Glutamatergic neuron (in vitro differentiated cells): ENCODE data around the gene USP5. TPM values are rescaled to one million over a fixed set of nuclear protein-coding genes. Genes with fewer than 3 reads are reported as not detected.
A peak's percentile ranks its signal among the peaks of the same experiment; 100 is the strongest.
"Not testable (repeated sequence)": the region's sequence is repeated elsewhere in the genome, so short reads cannot be mapped to it uniquely, and the experiment has no call there.

Experiments used
- DNase-seq: peaks from one replicate; pipeline ENCODE4 v3.0.0; 2022
- H3K27ac Mint-ChIP-seq: one replicate; pipeline ENCODE4 v1.8.0; 2020; ENCODE audit warnings: mild to moderate bottlenecking, mixed read lengths, inconsistent platforms; ENCODE audit not compliant: unreplicated experiment
- H3K27me3 Mint-ChIP-seq: one replicate; pipeline ENCODE4 v1.8.0; 2020; ENCODE audit warnings: mild to moderate bottlenecking, moderate library complexity, mixed read lengths, inconsistent platforms; ENCODE audit not compliant: unreplicated experiment
- H3K36me3 Mint-ChIP-seq: one replicate; pipeline ENCODE4 v1.8.0; 2020; ENCODE audit warnings: mild to moderate bottlenecking, mixed read lengths, inconsistent platforms; ENCODE audit not compliant: unreplicated experiment
- H3K4me1 Mint-ChIP-seq: one replicate; pipeline ENCODE4 v1.8.0; 2020; ENCODE audit warnings: mild to moderate bottlenecking, low read depth, mixed read lengths, inconsistent platforms; ENCODE audit not compliant: unreplicated experiment
- H3K4me3 Mint-ChIP-seq: one replicate; pipeline ENCODE4 v1.8.0; 2020; ENCODE audit warnings: mild to moderate bottlenecking, mixed read lengths, inconsistent platforms; ENCODE audit not compliant: unreplicated experiment
- H3K9me3 Mint-ChIP-seq: one replicate; pipeline ENCODE4 v1.8.0; 2020; ENCODE audit warnings: mild to moderate bottlenecking, moderate library complexity, mixed read lengths, inconsistent platforms; ENCODE audit not compliant: unreplicated experiment
- CTCF ChIP-seq: fragments of 200-600 bp; sonication (generic); IDR thresholded peaks from one replicate; pipeline ENCODE4 v1.5.0; 2021; ENCODE audit not compliant: partially characterized antibody, unreplicated experiment
- total RNA-seq: library from RNA; stranded (reverse); fragmentation: NEBNext Ultra II Directional; extraction: Animal tissue kit (Norgen Biotek cat#: 25700); gene quantifications from one replicate; pipeline ENCODE4 v1.2.1, GENCODE V29; 2021; ENCODE audit not compliant: unreplicated experiment

Gene USP5
- total RNA-seq, 1 donor from 2014 or later, result 141 TPM

- Mint-ChIP-seq H3K4me1 (no peaks in the 10 kb centered on the region), H3K4me3 (no peak within 1 kb of the TSS), H3K36me3 (no peaks in the 10 kb centered on the region), H3K27me3 (peaks cover 1% of the 10 kb centered on the region), H3K27ac (peak within 1 kb of the TSS; percentile 23), H3K9me3 (peaks cover 5% of the 10 kb centered on the region)
- DNase-seq, result peak; percentile 98
- no peak for TF ChIP-seq CTCF
Observed at GRCh38 chr12:6904280-6905276, 52.6 kb downstream of the USP5 start, which contains the start of gene LRRC23. TSS of gene LRRC23 (plus strand) at chr12:6904822. CDS start at chr12:6905634, 812 bp downstream.

- Mint-ChIP-seq H3K4me1 (no peaks in the 10 kb centered on the region), H3K4me3 (no peak overlapping the region), H3K27ac (no peak overlapping the region), H3K27me3 (peaks cover 1% of the 10 kb centered on the region), H3K36me3 (no peaks in the 10 kb centered on the region), H3K9me3 (peaks cover 7% of the 10 kb centered on the region)
- no peak for TF ChIP-seq CTCF
- no peak for DNase-seq
Observed at GRCh38 chr12:6905414-6906040, 53.6 kb downstream of the USP5 start.

- H3K4me3 Mint-ChIP-seq, H3K36me3 Mint-ChIP-seq, H3K4me1 Mint-ChIP-seq: not testable (repeated sequence)
Observed at GRCh38 chr12:6908141-6908540, 56.2 kb downstream of the USP5 start.

GRCh38 chr12:6909421-6910145 is 57.6 kb downstream of the USP5 start:
- peaks cover 7% of the 10 kb centered on the region for H3K9me3 Mint-ChIP-seq
- peaks cover 11% of the 10 kb centered on the region for H3K27me3 Mint-ChIP-seq
- no peak for TF ChIP-seq CTCF
- peaks cover 2% of the 10 kb centered on the region for H3K4me1 Mint-ChIP-seq
- no peaks in the 10 kb centered on the region for H3K36me3 Mint-ChIP-seq
- DNase-seq, result no peak
- no peak overlapping the region for H3K27ac Mint-ChIP-seq
- no peak overlapping the region for H3K4me3 Mint-ChIP-seq

More at GRCh38 chr12:6908141-6908540, 56.2 kb downstream of the USP5 start:
- H3K27ac Mint-ChIP-seq, H3K27me3 Mint-ChIP-seq, DNase-seq: not testable (repeated sequence)
- peaks cover 12% of the 10 kb centered on the region for H3K9me3 Mint-ChIP-seq
